Colonic mucosa (tissue), 2 donors: ENCODE data around the gene TAOK1. TPM values are rescaled to one million over a fixed set of nuclear protein-coding genes. Genes with fewer than 3 reads are reported as not detected.

Experiments used
- total RNA-seq, 2 donors: library from RNA; stranded (reverse); fragmentation: NEBNext Ultra II Directional in 1 of 2; extraction: Animal tissue kit (Norgen Biotek cat#: 25700) in 1 of 2; gene quantifications; one replicate each; pipeline ENCODE4 v1.2.1, GENCODE V29; 2021
- donor health status: DM: no; HTN: no; CAD: no.
- donor health status: DM: no; HTN: no; CAD: no.

The TAOK1 gene
- total RNA-seq, 2 donors from 2014 or later = 42.1 to 57.1 TPM

Other genes with a start within 250 kb of the TAOK1 start
- 100 to 1,000 TPM in 1 of 2 donors, 10 to 100 TPM in 1; 63.3 to 112 TPM for gene MYO18A, start 210.0 kb upstream of the TAOK1 start, total RNA-seq
- not detected for gene CRYBA1, start 143.5 kb upstream of the TAOK1 start, total RNA-seq
- 10 to 100 TPM; 39.9 to 46.9 TPM for gene NUFIP2, start 96.2 kb upstream of the TAOK1 start, total RNA-seq
- gene ABHD15, start 176.7 kb downstream of the TAOK1 start, total RNA-seq = 10 to 100 TPM; 17.2 to 20.7 TPM
- 10 to 100 TPM; 41.2 to 91.2 TPM for gene TP53I13, start 178.3 kb downstream of the TAOK1 start, total RNA-seq
- gene GIT1, start 199.3 kb downstream of the TAOK1 start, total RNA-seq = 10 to 100 TPM; 32.8 to 54.9 TPM
- 10 to 100 TPM in 1 of 2 donors, 1 to 10 TPM in 1; 3.1 to 10.2 TPM for gene ANKRD13B, start 202.8 kb downstream of the TAOK1 start, total RNA-seq
- 1 to 10 TPM in 1 of 2 donors, under 1 TPM in 1; 0.62 to 2.5 TPM for gene CORO6, start 232.5 kb downstream of the TAOK1 start, total RNA-seq